Activated T-helper 1 cell treated with anti-CD3 and anti-CD28 coated beads, Interleukin-12 subunit alpha, Interleukin-12 subunit beta, Interleukin-2, Interleukin-4 antibody, amounts not matched to agents 30 ng/mL and 10 ng/mL and 1 ng/mL, durations not matched to agents 14 hours and 24 hours and 36 hours (primary cell): ENCODE measurements around the gene KLK10. TPM values are rescaled to one million over a fixed set of nuclear protein-coding genes. Genes with fewer than 3 reads are reported as not detected.

Experiments used
- DNase-seq: peaks from one replicate; pipeline ENCODE4 v3.0.0; 2021; ENCODE audit warnings: low spot score
- H3K27ac Mint-ChIP-seq: one replicate; pipeline ENCODE4 v1.8.0; 2021; ENCODE audit warnings: mild to moderate bottlenecking, mixed read lengths
- H3K27me3 Mint-ChIP-seq: one replicate; pipeline ENCODE4 v1.8.0; 2022; ENCODE audit warnings: mild to moderate bottlenecking, moderate library complexity, mixed read lengths; ENCODE audit not compliant: insufficient read depth
- H3K36me3 Mint-ChIP-seq: one replicate; pipeline ENCODE4 v1.8.0; 2021; ENCODE audit warnings: low read depth, mixed read lengths
- H3K4me1 Mint-ChIP-seq: one replicate; pipeline ENCODE4 v1.8.0; 2021; ENCODE audit warnings: low read depth, mixed read lengths
- H3K4me3 Mint-ChIP-seq: one replicate; pipeline ENCODE4 v1.8.0; 2021; ENCODE audit warnings: mild to moderate bottlenecking, moderate library complexity, mixed read lengths
- H3K9me3 Mint-ChIP-seq: one replicate; pipeline ENCODE4 v1.8.0; 2021; ENCODE audit warnings: mixed read lengths
- intact Hi-C: fragments of 100-400 bp; cut with micrococcal nuclease; formaldehyde crosslinking; loops from one replicate; pipeline ENCODE4 v1.15.1; 2024
- total RNA-seq: library from RNA; stranded (reverse); gene quantifications from 2 replicates; pipeline ENCODE4 v1.2.3, GENCODE V29; 2022

Gene KLK10
- total RNA-seq, 1 donor from 2014 or later, result not detected

DNA sequence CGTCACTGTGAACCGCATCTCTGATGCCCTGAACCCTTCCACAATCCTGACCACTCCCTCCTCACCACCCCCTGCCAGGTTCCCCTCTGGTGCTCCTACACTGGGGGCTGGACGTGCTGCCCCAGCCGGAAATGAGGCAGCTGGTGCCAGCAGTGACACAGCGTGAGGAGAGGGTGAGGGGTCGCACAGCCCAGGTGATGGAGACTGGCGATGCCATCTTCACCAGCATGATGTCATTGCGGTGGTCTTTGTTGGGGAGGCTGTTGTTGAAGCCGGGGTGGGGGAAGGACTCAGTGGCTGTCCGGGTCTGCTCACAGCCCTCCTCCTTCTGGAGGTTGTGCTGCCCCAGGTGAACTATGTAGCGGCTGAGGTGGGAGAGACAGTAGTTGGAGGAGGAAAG, 4.4 kb upstream of the KLK10 start:
- no peaks in the 10 kb centered on the region for H3K9me3 Mint-ChIP-seq
- peaks cover 26% of the 10 kb centered on the region for H3K27me3 Mint-ChIP-seq
- H3K4me1 Mint-ChIP-seq, result peaks cover 6% of the 10 kb centered on the region
- intact Hi-C loops, result loop anchor here (5.0 kb wide), 1 partner anchor 143 kb away; no protein-coding TSS in a partner anchor
- no peak for DNase-seq
- H3K36me3 Mint-ChIP-seq, result no peaks in the 10 kb centered on the region
- no peak overlapping the region for H3K4me3 Mint-ChIP-seq
- H3K27ac Mint-ChIP-seq, result no peak overlapping the region

GRCh38 chr19:51022526-51022925, 3.0 kb upstream of the KLK10 start:
- DNase-seq, result no peak
- peaks cover 12% of the 10 kb centered on the region for H3K4me1 Mint-ChIP-seq
- H3K4me3 Mint-ChIP-seq, result no peak overlapping the region
- H3K36me3 Mint-ChIP-seq, result no peaks in the 10 kb centered on the region
- H3K27ac Mint-ChIP-seq, result no peak overlapping the region
- intact Hi-C loops, result loop anchor here (5.0 kb wide), 1 partner anchor 145 kb away; no protein-coding TSS in a partner anchor
- peaks cover 35% of the 10 kb centered on the region for H3K27me3 Mint-ChIP-seq
- H3K9me3 Mint-ChIP-seq, result no peaks in the 10 kb centered on the region

DNA sequence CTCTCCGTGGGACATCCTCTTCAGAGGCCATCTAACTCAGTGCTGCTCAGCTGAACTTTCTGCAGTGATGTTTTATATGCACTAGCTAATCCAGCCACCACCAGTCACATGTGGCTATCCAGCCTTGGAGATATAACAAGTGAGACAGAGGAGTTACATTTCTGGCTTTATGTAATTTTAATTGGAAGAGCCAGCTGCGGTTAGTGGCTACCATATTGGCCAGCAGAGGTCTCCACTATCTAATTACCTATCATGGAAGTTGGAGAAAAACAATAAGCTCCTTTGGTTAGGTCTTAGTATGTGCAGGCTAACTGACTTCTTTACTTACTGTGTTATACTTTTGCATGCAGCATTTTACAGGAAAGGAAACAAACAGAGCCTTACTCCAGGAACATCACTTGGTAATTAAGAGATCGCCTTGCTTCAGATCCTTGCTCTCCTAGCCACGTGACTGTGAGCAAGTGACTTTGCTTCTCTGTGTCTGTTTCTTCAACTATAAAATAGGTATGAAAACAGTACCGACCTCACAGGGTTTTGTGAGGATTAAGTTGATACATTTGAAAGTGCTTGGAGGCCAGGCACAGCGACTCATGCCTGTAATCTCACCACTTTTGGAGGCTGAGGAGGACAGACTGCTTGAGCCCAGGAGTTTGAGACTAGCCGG, 1.6 kb upstream of the KLK10 start:
- Mint-ChIP-seq H3K4me1 (peaks cover 12% of the 10 kb centered on the region), H3K36me3 (no peaks in the 10 kb centered on the region), H3K9me3 (no peaks in the 10 kb centered on the region), H3K4me3 (no peak overlapping the region), H3K27ac (no peak overlapping the region), H3K27me3 (peaks cover 44% of the 10 kb centered on the region)
- no peak for DNase-seq
- intact Hi-C loops, result loop anchor here (5.0 kb wide), 1 partner anchor 146 kb away; no protein-coding TSS in a partner anchor

DNA sequence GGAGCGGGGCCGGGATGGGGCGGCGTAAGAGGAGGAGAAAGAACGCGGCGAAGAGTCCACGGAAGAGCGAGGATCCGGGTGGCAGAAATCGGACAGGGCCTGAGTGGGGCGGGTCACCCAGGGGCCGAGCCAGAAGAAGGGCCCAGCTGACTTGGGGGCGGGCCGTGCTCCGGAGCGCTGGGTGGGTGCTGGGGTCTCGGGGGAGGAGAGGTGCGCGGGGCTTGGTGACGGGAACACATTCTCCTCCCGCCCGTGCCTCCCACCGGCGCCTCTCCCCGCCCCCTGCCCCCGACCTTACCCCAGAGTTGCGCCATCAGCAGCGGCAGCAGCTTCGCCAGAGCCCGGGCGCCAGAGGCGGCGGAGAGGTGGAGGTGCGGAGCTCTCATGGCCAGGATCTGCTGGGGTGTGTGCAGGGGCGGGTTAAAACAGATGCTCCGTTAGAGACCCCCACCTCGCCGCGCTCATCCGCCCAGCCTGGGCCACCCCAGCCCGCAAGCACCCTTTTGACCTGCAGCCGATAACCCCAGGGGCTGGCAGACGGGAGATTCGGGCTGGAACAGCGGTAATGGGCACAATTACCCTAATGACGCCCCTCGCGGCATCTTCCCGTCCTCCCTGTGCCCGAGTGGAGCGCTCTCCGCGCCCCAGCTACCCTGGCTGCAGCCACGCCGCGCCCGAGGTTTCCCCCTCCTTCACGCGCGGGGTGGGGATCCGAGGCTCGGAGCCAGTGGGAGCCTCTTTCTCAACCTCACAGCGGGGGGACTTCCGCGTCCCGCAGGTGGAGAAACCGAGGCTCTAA, 565 bp downstream of the KLK10 start:
- intact Hi-C loops, result no loop called here
- H3K27ac Mint-ChIP-seq, result no peak overlapping the region
- no peaks in the 10 kb centered on the region for H3K9me3 Mint-ChIP-seq
- no peak for DNase-seq
- H3K27me3 Mint-ChIP-seq, result peaks cover 59% of the 10 kb centered on the region
- peaks cover 2% of the 10 kb centered on the region for H3K36me3 Mint-ChIP-seq
- peak overlapping the region; percentile 56 for H3K4me3 Mint-ChIP-seq
- peaks cover 12% of the 10 kb centered on the region for H3K4me1 Mint-ChIP-seq

GRCh38 chr19:51016798-51017683, 2.5 kb downstream of the KLK10 start:
- Mint-ChIP-seq H3K4me3 (no peak overlapping the region), H3K27me3 (peaks cover 57% of the 10 kb centered on the region), H3K36me3 (peaks cover 2% of the 10 kb centered on the region), H3K27ac (no peak overlapping the region), H3K9me3 (no peaks in the 10 kb centered on the region), H3K4me1 (peaks cover 12% of the 10 kb centered on the region)
- intact Hi-C loops, result no loop called here
- DNase-seq, result no peak

GRCh38 chr19:51015691-51016267, 3.7 kb downstream of the KLK10 start:
- Mint-ChIP-seq H3K4me1 (peaks cover 12% of the 10 kb centered on the region), H3K27ac (no peak overlapping the region), H3K27me3 (peaks cover 49% of the 10 kb centered on the region), H3K4me3 (no peak overlapping the region), H3K9me3 (no peaks in the 10 kb centered on the region), H3K36me3 (peaks cover 2% of the 10 kb centered on the region)
- no peak for DNase-seq
- intact Hi-C loops, result no loop called here

- H3K36me3 Mint-ChIP-seq, result peaks cover 2% of the 10 kb centered on the region
- H3K4me1 Mint-ChIP-seq, result peaks cover 7% of the 10 kb centered on the region
- peaks cover 37% of the 10 kb centered on the region for H3K27me3 Mint-ChIP-seq
- no peaks in the 10 kb centered on the region for H3K9me3 Mint-ChIP-seq
- intact Hi-C loops, result no loop called here
- DNase-seq, result no peak
- no peak overlapping the region for H3K27ac Mint-ChIP-seq
- H3K4me3 Mint-ChIP-seq, result no peak overlapping the region
Observed at GRCh38 chr19:51014242-51014641, 5.3 kb downstream of the KLK10 start.

- Mint-ChIP-seq H3K36me3 (peaks cover 2% of the 10 kb centered on the region), H3K27me3 (peaks cover 28% of the 10 kb centered on the region), H3K27ac (no peak overlapping the region), H3K9me3 (no peaks in the 10 kb centered on the region), H3K4me3 (no peak overlapping the region), H3K4me1 (no peaks in the 10 kb centered on the region)
- intact Hi-C loops, result no loop called here
- no peak for DNase-seq
Observed at GRCh38 chr19:51012661-51013190, 6.8 kb downstream of the KLK10 start.

DNA sequence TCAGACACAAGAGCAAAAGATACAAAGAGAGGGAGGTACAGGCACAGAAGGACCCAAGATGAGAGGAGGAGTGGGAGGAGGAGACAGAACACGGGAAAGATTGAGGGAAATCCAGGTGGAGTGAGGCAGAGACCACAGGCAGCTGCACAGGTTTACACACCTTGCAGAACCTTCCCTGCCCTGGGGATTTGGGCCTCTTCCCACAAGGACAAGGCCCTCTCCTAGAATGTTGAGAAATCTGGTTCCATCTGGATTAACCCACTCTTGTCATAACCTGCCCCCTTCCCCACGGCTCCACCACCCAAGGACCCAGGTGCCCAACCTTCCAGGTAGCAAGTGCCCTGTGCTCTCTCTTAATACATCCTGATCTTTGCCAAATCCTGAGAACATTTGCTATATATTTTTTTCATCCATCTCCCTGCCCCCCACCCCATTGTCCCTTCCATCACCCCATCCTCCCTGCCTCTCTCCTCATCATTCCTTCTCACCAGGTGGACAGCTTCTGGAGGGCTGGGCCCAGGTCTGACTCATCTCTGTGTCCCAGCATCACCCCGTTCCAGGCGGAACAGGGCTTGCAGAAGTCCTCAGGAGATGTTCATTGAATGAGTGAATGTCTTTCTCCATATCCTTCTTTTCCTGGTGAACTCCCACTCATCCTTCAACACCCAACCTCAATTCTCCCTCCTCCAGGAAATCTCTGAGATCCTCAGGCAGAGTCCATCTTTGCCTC, 9.3 kb downstream of the KLK10 start:
- Mint-ChIP-seq H3K27ac (no peak overlapping the region), H3K36me3 (no peaks in the 10 kb centered on the region), H3K4me3 (no peak overlapping the region), H3K9me3 (no peaks in the 10 kb centered on the region), H3K4me1 (no peaks in the 10 kb centered on the region), H3K27me3 (peaks cover 8% of the 10 kb centered on the region)
- intact Hi-C loops, result no loop called here
- no peak for DNase-seq

DNA sequence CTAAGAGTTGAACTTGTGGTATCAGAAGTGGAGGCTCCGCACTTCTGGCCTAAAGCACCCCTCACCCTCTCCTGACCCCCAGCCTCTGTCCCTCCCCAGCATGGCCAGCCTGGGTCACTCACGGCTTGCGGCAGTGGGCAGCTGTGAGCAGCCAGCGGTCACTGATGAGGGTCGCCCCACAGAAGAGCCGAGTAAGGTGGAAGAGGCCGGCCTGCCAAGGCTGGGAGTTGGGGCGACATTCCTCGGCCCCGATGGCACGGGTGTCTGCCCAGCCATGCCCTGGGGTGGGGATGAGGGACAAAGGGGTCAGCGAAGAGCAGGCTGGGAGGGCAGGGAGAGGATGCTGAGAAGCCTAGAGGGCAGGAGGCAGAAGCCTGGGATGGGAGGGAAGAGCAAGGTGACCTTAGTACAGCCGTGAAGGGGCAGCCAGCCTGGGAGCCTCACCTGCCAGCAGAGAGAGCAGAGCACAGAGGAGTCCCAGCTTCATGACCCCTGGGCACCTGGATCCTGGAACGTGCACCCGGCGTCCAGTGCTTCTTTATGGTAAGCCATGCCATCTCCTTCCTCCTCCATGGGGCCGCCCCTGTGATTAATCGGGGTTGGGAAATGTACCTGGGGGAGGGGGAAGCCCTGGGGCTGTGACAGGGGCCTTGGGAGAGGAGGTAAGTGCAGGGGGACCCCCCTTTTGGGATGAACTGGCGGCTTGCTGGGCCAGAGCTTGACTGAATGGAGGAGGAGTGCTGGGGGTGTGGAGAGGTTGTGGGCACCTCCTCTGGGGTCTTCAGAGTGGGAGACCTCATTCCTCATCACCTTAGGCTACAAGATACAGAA, 10.2 kb downstream of the KLK10 start:
- Mint-ChIP-seq H3K4me3 (no peak overlapping the region), H3K4me1 (no peaks in the 10 kb centered on the region), H3K36me3 (no peaks in the 10 kb centered on the region), H3K27ac (no peak overlapping the region), H3K27me3 (no peaks in the 10 kb centered on the region), H3K9me3 (no peaks in the 10 kb centered on the region)
- no peak for DNase-seq
- intact Hi-C loops, result no loop called here

GRCh38 chr19:51007488-51007887, 12.0 kb downstream of the KLK10 start:
- Mint-ChIP-seq H3K27ac (no peak overlapping the region), H3K27me3 (no peaks in the 10 kb centered on the region), H3K4me1 (no peaks in the 10 kb centered on the region), H3K4me3 (no peak overlapping the region), H3K9me3 (no peaks in the 10 kb centered on the region), H3K36me3 (no peaks in the 10 kb centered on the region)
- intact Hi-C loops, result no loop called here
- no peak for DNase-seq
